Ammon's horn (tissue), 1 donor: Measurements from ENCODE around the gene GSX1.
A peak's percentile ranks its signal among the peaks of the same experiment; 100 is the strongest.
"Not testable (repeated sequence)": the region's sequence is repeated elsewhere in the genome, so short reads cannot be mapped to it uniquely, and the experiment has no call there.

ENCODE experiments used
- DNase-seq: peaks from one replicate; pipeline ENCODE4 v3.0.0-alpha.2; 2016; ENCODE audit warnings: low spot score

GSX1 gene

DNA sequence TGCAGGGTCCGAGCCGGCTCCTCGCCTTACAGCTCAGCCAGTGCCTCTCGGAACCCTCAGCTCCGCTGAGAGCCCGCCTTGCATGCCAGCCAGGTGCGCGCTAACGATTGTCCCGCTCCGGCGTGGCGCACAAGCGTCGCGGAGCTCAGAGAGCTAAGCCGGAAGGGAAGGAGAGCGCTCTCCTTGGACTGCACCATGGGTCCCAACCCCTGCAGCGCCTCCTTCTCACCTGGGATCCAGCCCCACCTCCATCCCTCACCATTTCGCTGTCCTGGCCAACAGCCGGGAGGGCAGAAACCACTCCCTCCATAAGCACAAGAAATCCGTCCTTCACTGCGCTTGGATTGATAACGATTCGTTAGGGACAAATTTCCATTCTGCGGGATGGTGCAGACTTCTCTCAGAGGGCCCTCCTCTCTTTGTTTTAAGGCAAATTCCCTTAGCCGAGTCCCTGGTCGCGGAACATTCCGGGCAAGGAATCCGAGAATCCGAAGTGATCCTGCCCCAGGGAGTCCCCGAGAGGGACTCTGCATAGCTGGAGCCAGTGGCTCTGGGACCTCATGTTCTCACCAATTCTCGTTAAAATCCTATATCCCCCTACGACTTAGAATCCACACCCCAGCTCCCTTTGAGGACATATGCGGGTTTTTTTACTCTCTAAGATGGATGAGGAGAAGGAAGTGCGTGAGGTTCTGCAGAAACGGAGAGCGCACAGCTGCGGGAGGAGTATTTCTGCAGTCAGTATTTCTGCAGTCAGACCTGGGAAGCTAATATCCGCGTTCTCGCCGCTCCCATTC is 2.8 kb downstream of the GSX1 start:
- DNase-seq, result no peak

DNA sequence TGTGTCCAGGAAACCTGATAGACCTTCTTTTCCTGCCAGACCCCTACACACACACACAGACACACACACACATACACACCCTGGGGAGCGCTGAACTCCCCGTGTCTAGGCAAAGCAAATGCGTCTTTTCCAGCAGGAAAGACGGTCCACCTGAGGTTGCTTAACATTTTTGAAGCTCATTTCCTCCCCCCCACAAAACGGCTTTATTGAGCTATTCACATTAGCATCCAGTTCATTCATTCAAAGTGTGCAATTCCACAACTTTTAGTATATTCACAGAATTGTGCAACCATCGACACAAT is 3.4 kb downstream of the GSX1 start:
- DNase-seq, result no peak

DNA sequence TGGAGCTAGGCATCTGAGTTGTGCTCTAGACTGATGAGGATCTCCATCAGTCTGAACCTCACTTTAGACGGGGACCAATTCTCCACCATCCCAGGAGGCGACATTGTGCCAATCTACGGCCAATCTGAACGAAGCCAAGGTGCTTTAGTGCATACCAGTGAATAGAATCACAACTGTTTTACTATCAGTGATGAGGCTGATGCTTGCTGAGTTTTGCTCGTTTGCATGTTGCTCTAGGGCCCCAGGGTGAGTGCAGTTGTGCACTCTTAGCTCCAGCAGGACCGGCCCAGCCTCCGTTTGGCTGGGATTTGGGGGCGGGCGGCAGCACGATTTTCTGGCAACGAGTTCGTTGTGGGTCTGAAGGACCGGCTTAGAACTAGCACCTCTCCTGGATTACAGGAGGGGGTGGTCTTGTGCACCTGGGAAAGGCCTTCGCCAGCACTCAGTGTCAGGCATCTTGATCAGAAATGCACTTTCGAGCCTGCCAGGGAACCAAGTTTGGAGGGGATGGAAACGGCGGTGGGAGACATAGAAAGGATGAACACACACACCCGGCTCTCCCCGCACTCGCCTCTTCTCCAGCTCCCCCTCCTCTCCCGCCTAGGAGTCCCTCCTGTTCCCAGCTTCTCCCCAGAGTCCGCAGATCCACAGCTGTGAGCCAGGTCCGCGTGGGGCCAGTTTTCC is 4.4 kb downstream of the GSX1 start:
- no peak for DNase-seq

DNA sequence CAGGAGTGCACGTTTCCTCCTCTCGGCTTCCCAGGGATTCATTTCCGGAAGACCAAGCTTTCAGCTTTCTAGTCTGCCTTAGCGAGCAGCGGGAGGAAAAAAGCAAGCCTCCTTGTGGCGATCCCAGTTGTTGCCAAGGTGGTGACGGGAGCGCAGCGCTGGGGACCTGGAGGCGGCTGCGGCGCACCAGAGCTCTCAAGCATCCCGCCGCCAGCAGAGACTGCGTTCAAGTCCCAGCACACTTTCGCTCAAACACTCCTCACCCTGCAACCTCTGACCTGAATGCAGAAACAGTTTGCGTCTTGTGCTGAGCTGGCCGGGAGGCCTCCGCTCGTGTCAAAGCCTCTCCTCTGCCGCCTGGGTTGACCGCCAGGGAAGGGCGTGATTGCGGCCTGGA is 4.9 kb downstream of the GSX1 start:
- DNase-seq, result no peak

DNA sequence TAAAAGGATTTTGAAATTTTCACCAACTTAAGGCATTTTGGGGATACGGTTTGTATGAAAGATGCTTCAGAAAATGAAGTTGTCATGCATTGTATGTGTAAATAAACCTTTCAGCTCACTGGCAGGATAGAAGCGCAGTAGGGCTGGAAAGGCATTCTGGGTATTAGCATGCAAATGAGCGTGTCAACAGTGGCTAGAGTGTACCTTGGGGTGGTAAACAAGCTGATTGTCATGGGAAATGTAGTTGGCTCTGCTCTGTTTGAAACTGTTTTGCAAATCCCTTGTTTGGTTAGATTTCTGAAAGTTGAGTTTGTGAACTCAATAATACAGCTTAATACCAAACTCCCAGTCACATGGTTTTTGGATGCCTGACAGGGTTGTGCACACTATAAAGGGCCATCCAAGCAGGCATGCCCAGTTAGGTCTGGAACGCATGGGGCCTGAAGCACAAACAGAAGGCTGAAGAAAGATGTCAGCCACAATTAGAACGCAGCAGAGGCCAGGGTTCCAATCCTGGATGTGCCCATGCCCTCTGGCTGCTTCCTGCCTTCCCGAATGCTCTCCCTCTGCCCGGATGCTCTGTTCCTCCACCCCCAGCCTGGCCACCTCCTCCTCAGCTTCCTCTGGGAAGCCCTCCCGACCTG is 14.6 kb downstream of the GSX1 start:
- DNase-seq, result no peak

DNA sequence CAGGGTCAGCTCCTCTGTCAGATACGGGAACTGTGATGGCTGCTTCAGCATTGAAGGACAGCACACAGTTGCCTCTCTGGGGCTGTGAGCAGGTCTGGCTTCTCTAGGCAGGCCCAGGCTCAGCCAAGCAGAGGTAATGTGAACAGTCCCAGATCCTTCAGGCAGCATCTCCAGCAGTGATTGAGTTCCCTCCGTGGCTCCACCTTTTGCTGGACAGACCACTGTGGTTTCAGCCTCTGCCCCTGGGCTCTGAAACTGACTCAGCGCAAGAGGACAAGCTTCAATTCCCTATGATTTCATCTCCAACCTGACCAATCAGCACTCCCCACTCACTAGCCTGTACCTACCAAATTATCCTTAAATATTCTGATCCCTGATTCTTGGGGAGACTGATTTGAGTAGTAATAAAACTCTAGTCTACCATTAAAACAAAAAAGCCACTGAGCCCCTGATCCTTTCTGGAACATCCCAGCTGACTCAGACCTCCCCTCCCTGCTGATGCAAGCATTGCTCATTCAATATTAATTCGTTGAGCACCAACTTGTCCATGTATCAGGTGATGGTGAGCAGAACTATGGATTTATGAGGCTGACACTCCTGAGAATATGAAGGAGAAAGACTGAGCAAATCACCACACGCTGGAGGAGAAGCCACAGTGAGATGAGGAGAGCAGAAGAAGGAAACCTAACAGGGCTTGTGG is 16.7 kb downstream of the GSX1 start:
- no peak for DNase-seq

DNA sequence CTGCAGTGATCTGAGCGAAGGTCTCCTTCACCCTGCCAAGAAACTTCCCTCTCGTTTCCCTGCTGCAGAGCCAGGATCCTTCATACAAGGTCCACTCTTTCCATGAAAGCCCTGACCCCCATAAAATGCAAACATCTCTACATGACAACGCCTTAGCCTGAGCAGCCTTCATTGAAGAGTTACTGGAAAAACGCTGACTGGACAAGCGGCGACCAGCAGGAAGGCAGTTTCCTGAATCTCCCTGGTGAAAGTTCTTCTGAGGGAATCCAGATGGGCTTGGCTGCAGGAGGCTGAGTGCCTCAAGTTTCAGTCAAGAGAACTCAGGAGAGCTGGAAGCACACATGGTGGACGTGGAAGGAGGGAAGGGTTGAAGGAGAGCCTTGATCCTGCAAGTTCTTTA is 17.7 kb downstream of the GSX1 start:
- no peak for DNase-seq

DNA sequence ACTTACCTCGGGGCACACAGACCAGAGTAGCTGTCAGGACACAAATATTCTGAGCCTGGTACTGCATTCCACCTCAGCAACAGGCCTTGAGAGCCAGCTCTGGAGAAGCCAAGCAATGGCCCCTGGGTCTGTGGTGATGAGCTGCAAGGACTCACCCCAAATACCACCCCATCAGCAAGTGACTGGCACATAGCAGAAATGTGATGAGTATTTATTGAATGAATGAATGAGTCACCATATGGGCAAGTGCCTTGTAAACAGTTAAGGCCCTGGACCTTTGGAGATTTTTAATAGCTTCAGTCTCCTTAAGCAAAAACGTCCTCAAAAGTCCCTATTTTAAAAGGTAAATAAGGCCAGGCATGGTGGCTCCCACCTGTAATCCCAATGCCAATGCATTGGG is 18.2 kb downstream of the GSX1 start:
- DNase-seq, result no peak

DNA sequence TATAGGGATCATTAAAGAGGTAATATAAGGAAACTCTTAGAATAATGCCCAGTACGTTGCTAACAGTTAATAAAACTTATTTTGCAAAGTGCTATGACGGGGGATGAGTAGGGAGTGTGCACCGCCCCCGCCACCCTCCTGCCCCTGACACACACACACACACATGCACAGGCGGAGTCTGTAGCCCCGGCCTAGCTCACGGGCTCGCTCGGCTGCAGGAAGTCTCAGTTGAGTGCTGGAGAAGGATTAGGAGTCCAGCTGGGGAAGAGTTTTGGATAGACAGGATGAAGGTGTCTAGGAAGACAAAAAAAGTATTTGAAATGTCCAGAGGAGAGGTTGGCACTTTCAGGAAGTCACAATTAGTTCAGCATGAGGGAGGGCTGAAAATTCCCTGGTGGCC is 21.5 kb downstream of the GSX1 start:
- DNase-seq, result no peak

DNA sequence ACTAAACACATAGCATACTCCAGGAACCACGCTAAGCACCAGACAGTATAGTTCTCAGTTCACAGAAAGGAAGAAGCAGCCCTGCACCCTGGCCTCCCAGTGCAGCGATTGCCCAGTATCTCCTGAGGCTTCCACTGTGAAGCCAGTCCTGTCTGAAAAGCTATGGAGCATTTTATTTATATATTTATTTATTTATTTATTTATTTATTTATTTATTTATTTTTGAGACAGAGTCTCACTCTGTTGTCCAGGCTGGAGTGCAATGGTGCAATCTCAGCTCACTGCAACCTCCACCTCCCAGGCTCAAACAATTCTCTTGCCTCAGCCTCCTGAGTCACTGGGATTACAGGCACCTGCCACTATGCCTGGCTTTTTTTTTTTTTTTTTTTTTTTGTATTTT is 25.5 kb downstream of the GSX1 start:
- DNase-seq, result not testable (repeated sequence)

DNA sequence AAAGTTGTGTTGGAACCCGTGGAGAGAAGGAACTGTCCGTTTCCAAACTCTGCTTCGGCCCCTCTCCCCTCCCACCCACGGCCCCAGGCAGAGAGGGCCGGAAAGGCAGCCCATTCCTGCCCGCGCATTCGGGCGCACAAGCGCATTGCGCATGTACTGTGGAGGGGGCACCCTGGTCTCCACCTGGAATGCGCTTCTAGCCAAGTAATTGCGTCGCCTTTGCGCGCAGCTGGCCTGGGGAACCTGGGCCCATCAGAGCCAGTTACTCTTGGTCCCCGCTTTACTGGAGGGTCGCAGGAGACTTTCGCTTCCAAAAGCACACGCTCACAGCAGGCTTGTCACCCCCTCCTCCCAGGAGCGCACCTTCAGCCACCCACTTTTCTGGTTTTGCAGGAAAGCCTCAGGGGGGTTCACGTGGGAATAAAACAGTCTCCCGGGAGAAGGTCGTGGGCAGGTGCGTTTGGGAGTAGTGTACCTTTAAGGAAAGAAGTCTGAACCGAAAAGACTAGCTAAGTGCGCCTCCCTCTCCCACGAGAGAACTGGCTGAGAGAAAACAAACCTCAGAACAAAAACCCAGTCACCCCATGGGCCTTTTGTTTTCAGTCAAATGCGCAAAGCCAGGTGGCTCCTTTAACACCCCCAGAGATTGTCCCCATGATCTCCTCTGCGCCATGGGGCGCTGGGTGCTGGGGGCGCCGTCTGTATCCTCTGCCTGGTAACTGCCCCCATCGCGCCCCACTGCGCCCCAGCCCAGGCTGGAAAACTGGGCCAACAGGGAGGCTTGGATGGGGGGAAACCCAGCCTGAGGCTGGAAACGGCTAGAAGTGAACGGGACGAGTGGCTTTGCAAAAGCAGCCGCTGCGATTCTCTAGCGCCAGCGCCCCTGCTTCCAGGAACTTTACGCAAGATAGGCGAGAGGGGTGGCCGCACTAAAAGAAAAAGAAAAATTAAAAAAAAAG is 28.5 kb downstream of the GSX1 start:
- no peak for DNase-seq

DNA sequence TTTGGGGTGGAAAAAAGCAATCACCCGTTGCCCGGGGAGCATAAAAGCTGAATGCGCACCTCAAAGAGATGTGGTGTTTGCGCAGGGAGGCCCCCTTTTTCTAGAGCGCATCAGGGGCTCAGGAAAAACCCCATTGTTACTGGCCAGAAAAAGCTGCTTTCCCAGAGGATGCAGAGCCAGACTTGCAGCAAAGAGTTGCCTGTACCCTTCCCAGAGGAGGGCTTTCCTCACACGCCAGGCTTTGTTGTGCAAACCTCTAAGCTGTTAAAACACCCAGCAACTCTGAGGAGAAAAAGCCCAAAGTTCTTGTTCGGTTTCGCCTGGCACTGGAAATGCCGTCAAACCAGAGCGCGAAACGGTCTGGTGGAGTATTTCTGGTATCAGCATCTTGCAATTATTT is 29.3 kb downstream of the GSX1 start:
- DNase-seq, result no peak

DNA sequence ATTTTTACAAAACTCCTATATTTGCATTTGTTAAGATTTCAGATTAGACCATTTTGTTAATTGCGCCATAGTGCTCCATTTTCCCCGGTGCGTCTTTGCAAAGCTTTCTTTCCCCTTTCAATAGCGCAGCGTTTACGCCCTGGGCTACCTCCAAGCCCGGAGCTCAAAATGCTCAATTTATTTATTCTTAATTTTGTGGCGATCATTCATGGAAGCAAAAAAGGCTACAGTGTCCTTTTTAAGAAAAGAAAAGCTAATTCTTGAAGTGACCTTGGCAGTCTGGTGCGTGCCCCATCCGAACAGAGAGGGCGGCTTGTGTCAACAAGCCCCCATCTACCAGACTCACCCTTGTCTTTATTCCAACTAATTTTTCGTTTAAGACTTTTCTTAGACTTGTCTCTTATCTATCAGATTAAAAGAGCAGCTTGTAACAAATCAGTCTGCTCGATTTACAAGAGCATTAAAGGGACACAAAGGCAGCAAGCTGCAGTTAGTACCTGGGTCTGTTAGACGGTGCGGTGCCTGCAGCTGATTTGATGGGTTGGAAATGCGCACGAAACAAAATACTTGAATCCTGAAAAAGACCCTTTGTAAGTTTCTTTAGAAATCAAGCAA is 30.1 kb downstream of the GSX1 start:
- no peak for DNase-seq

DNA sequence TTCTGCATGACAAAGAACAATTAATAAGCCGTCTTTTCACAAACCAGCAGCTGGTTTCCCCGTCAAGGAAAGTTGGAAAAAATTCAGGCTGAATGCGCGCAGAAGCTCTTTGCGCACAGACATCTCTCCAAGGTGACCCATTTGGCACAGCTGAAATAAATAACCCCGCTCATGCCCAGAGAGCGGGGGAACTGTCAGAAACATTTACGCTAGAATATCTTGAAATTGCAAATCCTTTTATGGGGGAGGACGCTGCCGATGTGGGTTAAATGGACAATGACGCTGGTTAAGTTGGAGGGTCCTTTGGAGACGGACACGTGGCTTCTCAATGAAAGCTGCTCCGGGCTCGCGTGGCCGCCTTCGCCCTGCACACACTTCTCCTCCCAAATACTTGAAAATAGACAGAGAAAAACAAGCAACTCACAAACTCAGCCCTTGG is 30.6 kb downstream of the GSX1 start:
- no peak for DNase-seq

DNA sequence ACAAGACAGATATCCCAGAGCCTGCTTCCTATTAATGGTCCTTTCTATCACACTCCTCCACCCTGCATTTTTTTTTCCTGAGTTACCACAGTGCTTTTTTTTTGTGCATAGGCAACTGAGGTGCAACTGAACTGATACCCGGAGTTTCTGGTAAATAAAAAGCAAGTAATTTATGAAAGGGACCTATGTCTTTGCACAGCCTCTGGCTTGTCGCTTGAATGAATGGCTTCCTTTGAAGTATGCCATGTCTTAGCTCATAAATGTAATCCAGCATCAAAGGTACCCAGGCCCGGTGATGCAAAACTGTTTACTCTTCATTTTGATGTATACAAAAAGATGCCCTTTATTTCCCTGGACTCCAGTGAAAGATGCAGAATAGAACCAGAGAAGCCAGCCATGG is 31.8 kb downstream of the GSX1 start:
- no peak for DNase-seq

DNA sequence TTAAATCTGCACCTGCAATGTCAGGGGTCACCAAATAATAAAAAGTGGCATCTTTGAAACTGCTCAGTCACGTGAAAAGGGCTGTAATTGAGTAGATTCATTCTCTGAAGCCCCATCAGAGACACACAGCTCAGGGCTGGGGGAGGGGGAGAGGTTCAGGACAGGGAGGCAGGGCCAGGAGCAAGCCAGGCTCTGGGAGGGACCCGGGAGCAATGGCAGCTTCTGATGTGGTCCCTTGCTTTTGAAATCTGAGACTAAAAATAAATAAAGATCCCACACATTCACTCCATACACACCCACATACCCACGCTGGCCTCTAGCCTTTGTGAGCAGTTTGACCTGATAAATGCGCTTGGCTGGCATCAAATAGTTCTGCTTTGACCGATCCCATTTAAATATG is 32.8 kb downstream of the GSX1 start:
- no peak for DNase-seq

DNA sequence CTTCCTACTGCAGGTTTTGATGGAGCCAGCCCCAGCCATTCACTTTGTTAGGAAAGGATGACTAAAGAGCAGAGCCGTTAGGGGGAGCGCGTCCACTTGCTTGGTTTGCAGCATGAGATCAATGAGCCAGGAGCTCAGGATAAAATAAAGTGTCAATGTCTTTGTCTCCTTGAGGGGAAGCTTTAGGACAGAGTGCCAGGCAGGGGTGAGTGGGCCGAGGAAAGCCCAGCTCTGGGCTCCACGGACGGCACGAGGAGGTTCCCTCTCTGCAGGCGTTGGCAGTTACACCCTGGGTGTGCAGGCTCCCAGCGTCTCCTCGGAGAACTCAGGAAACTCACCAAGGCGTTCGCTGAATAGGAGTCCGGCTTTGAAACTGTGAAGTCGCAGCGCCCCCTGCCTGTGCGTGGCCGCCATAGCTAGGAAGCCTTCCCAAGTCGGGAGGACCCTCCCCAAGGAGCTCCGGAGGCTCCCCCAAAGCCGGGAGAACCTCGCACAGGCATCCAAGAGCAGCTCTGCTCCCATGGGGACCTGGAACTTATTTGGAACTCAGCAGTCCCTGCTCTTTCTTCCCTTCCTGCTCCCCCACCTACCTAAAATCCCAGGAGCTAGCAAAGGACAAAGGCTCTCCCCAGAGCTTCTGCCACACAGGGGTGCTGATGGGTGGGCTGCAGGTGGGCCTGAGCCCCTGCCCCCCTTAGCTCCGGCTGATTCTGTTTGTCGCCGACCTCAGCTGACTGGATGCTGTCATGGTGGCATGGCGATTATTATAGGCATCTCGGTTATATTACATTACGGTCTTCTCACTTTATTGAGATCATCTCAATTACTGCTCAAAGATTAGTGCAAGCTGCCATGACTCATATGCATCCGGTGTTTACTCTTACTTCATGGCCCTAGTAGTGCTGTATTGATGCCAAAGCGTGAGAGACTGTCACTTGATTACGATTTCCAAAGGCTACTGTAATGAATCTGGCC is 34.4 kb downstream of the GSX1 start:
- DNase-seq, result peak; percentile 88

DNA sequence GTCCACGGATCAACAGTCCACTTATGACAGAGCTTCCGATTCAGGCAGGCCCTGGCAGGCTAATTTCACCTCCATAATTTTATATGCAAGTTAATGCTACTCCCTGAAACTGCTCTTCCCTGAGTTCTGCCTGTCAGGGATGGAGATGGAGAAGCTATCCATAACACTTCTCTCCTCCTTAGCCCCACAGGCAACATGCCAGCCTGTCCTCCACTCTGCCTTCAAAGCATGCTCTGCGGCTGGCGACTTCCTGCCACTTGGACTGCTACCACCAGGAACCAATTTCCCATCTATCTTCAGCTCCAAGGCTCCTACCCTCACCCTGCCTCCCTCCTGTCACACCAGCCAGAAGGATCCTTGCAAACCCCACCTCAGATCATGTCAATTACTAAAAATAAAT is 35.4 kb downstream of the GSX1 start:
- no peak for DNase-seq

DNA sequence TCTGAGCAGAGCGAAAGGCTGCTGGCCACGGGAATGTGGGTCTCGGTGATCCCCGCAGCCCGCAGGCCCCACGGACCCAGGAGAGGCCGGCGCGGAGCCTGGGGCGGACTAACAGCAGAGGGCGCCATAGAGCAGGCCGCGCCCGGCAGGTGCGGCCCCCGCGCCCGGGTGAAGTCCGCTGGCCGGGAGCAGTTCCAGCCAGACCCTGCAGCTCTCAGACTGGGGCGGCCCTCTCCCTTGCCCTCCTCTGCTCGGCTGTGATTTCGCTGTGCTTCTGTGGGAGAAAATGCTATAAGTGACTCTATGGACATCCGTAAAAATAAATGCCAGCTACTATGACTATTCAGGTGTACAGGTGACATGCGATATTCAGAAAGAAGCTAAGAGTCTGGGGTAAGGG is 37.7 kb downstream of the GSX1 start:
- DNase-seq, result no peak

DNA sequence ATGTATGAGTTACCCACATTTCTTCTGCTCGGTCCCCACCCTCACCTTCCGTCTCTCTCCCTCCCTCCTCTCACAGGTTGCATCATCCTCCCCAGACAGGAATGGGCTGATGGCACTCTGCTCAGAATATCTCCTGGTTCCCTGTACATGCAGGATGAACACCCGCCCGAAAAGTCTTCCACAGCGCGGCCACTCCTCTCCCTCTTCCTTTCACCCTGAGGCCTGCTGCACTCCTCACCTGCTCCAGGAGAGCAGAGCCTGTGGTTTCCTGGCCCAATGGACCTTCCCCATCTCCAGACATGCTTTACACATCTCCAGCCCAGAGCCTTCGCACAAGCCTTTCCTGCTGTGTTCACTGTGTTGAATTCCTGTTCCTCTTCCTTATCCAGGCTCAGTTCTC is 40.9 kb downstream of the GSX1 start:
- DNase-seq, result no peak
